Measurements from ENCODE around the gene FOXA3.

DNA sequence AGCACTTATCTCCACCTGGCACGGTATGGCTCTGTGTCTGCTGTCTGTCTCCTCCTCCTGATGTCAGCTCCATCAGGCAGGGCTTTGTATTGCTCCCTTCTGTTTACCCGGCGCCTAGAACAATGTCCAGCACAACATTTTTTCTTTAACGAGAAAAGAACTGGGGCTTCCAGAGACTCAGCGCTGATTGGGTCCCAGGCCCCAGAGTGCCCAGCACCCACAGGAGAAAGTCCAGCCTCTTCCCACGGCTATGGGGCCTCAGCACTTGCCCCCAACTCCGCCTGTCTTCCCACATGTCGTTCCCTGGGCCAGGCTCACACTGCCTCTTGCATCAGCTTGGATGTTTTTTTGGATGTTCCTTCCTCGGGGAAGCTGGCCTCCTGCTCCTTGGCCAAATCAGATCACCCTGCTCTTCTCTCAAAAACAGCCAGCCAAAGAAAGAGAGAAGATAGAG, 31.4 kb downstream of the FOXA3 start:
- TF ChIP-seq, protein P1, sequence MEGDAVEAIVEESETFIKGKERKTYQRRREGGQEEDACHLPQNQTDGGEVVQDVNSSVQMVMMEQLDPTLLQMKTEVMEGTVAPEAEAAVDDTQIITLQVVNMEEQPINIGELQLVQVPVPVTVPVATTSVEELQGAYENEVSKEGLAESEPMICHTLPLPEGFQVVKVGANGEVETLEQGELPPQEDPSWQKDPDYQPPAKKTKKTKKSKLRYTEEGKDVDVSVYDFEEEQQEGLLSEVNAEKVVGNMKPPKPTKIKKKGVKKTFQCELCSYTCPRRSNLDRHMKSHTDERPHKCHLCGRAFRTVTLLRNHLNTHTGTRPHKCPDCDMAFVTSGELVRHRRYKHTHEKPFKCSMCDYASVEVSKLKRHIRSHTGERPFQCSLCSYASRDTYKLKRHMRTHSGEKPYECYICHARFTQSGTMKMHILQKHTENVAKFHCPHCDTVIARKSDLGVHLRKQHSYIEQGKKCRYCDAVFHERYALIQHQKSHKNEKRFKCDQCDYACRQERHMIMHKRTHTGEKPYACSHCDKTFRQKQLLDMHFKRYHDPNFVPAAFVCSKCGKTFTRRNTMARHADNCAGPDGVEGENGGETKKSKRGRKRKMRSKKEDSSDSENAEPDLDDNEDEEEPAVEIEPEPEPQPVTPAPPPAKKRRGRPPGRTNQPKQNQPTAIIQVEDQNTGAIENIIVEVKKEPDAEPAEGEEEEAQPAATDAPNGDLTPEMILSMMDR (optimal IDR thresholded peaks at IDR 0.05 in 1 of 3, IDR thresholded peaks at IDR 0.05 in 1 of 3, conservative IDR thresholded peaks at IDR 0.05 in 1 of 3; ENCODE audit: extremely low read depth in 1 of 3, insufficient read depth in 2 of 3, low read length in 3 of 3), result no peak
- no peak for TF ChIP-seq EZH2 (IDR thresholded peaks at IDR 0.05; ENCODE audit: low read length)

Measured in keratinocyte (primary cell).